ENCODE data around the gene KLHL22.
"Not testable (repeated sequence)": the region's sequence is repeated elsewhere in the genome, so short reads cannot be mapped to it uniquely, and the experiment has no call there.

Gene KLHL22

DNA sequence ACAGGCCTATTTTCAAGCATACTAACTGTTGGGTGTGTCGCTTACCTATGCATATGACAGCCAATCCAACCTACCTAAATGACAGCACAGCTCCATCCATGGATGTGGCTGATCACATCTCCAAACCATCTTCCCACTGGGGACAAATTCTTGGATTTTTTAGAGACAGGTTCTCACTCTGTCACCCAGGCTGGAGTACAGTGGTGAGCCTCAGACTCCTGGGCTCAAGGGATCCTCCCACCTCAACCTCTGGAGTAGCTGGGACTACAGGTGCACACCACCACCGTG is 76.0 kb downstream of the KLHL22 start:
- H3K4me3 ChIP-seq (ENCODE audit: low read depth in 1 of 2, low read length in 1 of 2): no peak overlapping the region
- H3K9me3 ChIP-seq: no peaks in the 10 kb centered on the region
- H3K36me3 ChIP-seq: no peaks in the 10 kb centered on the region
- H3K4me1 ChIP-seq (ENCODE audit: control insufficient read depth in 1 of 2, insufficient read depth in 1 of 2, low read depth in 1 of 2, low read length in 1 of 2): peaks cover 6 to 7% of the 10 kb centered on the region in 2 experiments
- TF ChIP-seq, protein P1, sequence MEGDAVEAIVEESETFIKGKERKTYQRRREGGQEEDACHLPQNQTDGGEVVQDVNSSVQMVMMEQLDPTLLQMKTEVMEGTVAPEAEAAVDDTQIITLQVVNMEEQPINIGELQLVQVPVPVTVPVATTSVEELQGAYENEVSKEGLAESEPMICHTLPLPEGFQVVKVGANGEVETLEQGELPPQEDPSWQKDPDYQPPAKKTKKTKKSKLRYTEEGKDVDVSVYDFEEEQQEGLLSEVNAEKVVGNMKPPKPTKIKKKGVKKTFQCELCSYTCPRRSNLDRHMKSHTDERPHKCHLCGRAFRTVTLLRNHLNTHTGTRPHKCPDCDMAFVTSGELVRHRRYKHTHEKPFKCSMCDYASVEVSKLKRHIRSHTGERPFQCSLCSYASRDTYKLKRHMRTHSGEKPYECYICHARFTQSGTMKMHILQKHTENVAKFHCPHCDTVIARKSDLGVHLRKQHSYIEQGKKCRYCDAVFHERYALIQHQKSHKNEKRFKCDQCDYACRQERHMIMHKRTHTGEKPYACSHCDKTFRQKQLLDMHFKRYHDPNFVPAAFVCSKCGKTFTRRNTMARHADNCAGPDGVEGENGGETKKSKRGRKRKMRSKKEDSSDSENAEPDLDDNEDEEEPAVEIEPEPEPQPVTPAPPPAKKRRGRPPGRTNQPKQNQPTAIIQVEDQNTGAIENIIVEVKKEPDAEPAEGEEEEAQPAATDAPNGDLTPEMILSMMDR (IDR thresholded peaks at IDR 0.05): no peak
- no peak overlapping the region for H3K27ac ChIP-seq
- H3K27me3 ChIP-seq: peaks cover 47% of the 10 kb centered on the region

DNA sequence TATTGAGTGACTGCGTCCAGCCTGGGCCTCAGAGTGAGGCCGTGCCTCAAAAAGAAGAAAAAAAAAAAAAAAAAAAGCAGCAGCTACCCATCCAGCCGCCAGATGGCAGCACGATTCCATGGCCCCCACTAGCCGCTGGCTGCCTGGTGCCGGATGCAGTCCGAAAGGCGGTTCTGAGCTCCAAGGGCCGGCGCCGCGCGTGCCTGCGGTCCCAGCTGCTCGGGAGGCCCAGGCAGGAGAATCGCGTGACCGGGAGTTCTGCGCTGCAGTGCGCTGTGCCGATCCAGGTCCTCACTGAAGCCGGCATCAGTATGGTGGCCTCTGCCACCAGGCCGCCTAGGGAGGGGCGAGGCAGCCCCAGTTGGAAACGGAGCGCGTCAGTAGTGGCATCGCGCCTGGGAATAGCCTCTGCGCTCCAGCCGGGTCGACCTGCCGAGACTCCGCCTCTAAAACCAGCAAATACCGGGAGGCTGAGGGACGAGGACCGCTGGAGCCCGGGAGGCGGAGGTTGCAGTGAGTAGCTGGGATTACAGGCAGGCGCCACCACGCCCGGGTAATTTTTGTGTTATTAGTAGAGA is 77.3 kb downstream of the KLHL22 start:
- Histone ChIP-seq H3K27ac (no peak overlapping the region), H3K4me3 (ENCODE audit: low read depth in 1 of 2, low read length in 1 of 2) (peak overlapping the region; percentile 34 to 52), H3K36me3 (no peaks in the 10 kb centered on the region), H3K4me1 (ENCODE audit: control insufficient read depth in 1 of 2, insufficient read depth in 1 of 2, low read depth in 1 of 2, low read length in 1 of 2) (peaks cover 6 to 7% of the 10 kb centered on the region in 2 experiments), H3K9me3 (no peaks in the 10 kb centered on the region), H3K27me3 (peaks cover 34% of the 10 kb centered on the region)
- TF ChIP-seq, protein P1 (IDR thresholded peaks at IDR 0.05): peak; percentile 68

DNA sequence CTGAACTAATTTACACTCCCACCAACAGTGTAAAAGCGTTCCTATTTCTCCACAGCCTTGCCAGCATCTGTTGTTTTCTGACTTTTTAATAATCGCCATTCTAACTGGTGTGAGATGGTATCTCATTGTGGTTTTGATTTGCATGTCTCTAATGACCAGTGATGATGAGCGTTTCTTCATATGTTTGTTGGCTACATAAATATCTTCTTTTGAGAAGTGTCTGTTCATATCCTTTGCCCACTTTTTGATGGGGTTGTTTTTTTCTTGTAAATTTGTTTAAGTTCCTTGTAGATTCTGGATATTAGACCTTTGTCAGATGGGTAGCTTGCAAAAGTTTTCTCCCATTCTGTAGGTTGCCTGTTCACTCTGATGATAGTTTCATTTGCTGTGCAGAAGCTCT is 79.9 kb downstream of the KLHL22 start:
- H3K27me3 ChIP-seq: peaks cover 11% of the 10 kb centered on the region
- not testable (repeated sequence) for H3K4me1 ChIP-seq (ENCODE audit: control insufficient read depth in 1 of 2, insufficient read depth in 1 of 2, low read depth in 1 of 2, low read length in 1 of 2); H3K4me3 ChIP-seq (ENCODE audit: low read depth in 1 of 2, low read length in 1 of 2); H3K9me3 ChIP-seq; H3K27ac ChIP-seq; H3K36me3 ChIP-seq

DNA sequence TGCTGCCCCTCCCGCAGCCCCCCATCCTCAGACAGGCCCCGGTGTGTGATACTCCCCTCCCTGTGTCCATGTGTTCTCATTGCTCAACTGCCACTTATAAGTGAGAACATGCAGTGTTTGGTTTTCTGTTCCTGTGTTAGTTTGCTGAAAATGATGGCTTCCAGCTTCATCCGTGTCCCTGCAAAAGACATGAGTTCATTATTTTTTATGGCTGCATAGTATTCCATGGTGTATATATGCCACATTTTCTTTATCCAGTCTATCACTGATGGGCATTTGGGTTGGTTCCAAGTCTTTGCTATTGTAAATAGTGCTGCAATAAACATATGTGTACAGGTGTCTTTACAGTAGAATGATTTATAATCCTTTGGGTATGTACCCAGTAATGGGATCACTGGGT is 80.4 kb downstream of the KLHL22 start:
- H3K27ac ChIP-seq; H3K4me3 ChIP-seq (ENCODE audit: low read depth in 1 of 2, low read length in 1 of 2); H3K36me3 ChIP-seq; H3K9me3 ChIP-seq; H3K4me1 ChIP-seq (ENCODE audit: control insufficient read depth in 1 of 2, insufficient read depth in 1 of 2, low read depth in 1 of 2, low read length in 1 of 2); H3K27me3 ChIP-seq: not testable (repeated sequence)

DNA sequence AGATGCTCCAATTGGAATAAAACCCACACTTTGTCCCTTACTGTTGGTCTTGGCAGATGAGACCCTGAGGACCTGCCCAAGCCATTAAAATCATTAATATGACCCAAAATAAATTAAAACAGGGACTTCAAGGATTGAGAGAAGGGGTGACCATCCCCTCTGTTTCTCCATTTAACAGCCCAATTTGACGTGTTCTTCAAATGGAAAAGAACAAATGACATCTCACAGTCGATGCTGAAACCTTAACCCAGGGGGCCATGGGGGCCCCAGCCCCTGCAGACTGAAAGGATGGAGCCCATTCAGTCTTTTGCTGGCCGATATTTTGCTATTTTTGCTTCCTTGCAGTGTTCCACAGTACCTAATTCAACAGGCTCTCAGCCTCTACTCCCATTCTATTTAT is 81.1 kb downstream of the KLHL22 start:
- Histone ChIP-seq H3K4me3 (ENCODE audit: low read depth in 1 of 2, low read length in 1 of 2) (no peak overlapping the region), H3K27me3 (peaks cover 4% of the 10 kb centered on the region), H3K9me3 (no peaks in the 10 kb centered on the region), H3K36me3 (no peaks in the 10 kb centered on the region), H3K4me1 (ENCODE audit: control insufficient read depth in 1 of 2, insufficient read depth in 1 of 2, low read depth in 1 of 2, low read length in 1 of 2) (peaks cover 6 to 7% of the 10 kb centered on the region in 2 experiments), H3K27ac (no peak overlapping the region)
- TF ChIP-seq, protein P1 (IDR thresholded peaks at IDR 0.05): no peak

DNA sequence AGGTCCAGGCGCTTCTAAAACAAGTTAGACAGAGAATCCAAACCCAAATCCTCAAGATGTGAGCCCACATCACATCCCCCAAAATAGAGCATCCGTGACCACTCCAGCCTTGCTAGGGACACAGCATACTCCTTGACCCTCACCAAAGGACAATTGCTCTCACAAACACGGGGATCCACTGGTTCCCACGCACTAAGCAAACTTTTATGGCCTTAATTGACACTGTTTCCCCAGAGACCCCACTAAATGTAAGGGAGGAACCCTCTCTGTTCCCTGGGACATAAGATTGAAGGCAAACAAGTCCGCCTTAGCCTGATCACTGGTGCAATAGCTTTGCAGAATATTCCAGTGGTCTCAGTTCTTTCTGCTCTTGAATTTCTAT is 81.5 kb downstream of the KLHL22 start:
- Histone ChIP-seq H3K27ac (no peak overlapping the region), H3K4me3 (ENCODE audit: low read depth in 1 of 2, low read length in 1 of 2) (no peak overlapping the region), H3K27me3 (peaks cover 4% of the 10 kb centered on the region), H3K36me3 (no peaks in the 10 kb centered on the region), H3K4me1 (ENCODE audit: control insufficient read depth in 1 of 2, insufficient read depth in 1 of 2, low read depth in 1 of 2, low read length in 1 of 2) (peaks cover 6 to 7% of the 10 kb centered on the region in 2 experiments), H3K9me3 (no peaks in the 10 kb centered on the region)
- TF ChIP-seq, protein P1 (IDR thresholded peaks at IDR 0.05): no peak
